VCaP (cell line): ENCODE measurements around the gene MYD88.

Experiments
- H3K27ac ChIP-seq: fragments of 450-650 bp; 2 replicates; pipeline ENCODE4 v1.5.1; 2017
- TF ChIP-seq, protein P1 (sequence below): fragments of 450-650 bp; conservative IDR thresholded peaks from 2 replicates; pipeline ENCODE4 v1.5.1; 2017; ENCODE audit warnings: mild to moderate bottlenecking, moderate library complexity

The MYD88 gene

GRCh38 chr3:38171622-38172021, 33.2 kb downstream of the MYD88 start:
- no peak overlapping the region for H3K27ac ChIP-seq
- TF ChIP-seq, protein P1, sequence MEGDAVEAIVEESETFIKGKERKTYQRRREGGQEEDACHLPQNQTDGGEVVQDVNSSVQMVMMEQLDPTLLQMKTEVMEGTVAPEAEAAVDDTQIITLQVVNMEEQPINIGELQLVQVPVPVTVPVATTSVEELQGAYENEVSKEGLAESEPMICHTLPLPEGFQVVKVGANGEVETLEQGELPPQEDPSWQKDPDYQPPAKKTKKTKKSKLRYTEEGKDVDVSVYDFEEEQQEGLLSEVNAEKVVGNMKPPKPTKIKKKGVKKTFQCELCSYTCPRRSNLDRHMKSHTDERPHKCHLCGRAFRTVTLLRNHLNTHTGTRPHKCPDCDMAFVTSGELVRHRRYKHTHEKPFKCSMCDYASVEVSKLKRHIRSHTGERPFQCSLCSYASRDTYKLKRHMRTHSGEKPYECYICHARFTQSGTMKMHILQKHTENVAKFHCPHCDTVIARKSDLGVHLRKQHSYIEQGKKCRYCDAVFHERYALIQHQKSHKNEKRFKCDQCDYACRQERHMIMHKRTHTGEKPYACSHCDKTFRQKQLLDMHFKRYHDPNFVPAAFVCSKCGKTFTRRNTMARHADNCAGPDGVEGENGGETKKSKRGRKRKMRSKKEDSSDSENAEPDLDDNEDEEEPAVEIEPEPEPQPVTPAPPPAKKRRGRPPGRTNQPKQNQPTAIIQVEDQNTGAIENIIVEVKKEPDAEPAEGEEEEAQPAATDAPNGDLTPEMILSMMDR, result no peak

- no peak overlapping the region for H3K27ac ChIP-seq
- TF ChIP-seq, protein P1, result no peak
Measured at GRCh38 chr3:38173834-38174418, 35.5 kb downstream of the MYD88 start.

DNA sequence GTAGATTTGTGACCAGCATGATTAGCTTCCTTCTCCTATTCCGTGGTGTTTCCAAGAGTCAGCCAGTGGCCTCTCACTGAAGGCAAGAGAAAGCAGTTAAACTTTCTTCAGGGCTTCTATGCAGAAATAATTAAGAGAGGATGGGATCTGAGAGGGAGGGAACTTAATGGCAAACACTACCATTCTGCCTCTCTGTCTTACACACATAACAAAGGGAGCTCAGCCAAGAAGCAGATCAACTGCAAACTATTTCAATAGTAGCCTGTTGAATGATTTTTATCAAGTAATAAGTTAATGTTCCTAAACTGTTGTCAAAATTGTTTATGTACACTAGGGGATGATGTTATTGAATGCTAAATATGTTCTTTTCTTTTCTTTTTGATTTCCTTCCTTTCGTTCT, 38.7 kb downstream of the MYD88 start:
- TF ChIP-seq, protein P1, result no peak
- no peak overlapping the region for H3K27ac ChIP-seq

DNA sequence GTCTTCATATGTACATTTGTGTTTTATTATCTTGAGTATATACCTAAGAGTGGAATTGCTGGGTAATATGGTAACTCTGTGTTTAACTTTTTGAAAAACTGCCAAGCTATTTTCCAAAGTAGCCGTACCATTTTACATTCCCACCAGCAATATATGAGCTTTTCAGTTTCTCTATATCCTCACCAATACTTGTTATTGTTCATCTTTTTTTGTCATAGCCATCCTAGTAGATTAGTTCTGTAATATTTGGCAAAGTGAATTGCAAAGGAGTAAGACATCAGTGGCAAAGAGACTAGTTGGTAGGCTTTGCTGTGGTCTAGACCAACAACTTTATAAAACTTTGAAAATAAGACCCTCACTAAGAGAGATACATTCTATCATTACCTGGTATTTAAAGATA, 48.3 kb downstream of the MYD88 start:
- TF ChIP-seq, protein P1, result no peak
- H3K27ac ChIP-seq, result no peak overlapping the region

DNA sequence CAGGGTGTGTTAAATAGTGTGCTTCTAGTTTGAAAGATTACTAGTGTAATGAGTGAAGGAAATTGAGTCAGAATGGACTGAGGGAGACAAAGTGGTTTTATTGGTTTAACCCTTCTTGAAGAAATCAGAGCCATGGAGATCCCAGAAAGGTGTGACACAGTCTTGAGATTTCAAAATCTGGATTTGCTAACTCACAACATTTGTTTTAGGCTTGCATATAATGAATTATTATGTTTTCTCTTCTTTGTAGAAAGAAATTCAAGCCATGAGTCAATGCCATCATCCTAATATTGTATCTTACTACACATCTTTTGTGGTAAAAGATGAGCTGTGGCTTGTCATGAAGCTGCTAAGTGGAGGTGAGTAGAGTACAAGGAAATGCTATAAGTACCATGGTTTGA, 52.0 kb downstream of the MYD88 start:
- TF ChIP-seq, protein P1, result no peak

More for the DNA sequence above, 52.0 kb downstream of the MYD88 start:
- no peak overlapping the region for H3K27ac ChIP-seq
